Caco-2 (cell line): Measurements from ENCODE around the gene LTB4R. TPM values are rescaled to one million over a fixed set of nuclear protein-coding genes. Genes with fewer than 3 reads are reported as not detected.

Experiments
- BruUV-seq: library from RNA; stranded (reverse); fragments of 400-500 nt; replicated peaks from 2 replicates; lab custom pipeline; 2021; lab: Mats Ljungman, UMichigan
- CTCF ChIA-PET: fragments of 300-600 bp; sonication (Branson Sonifier 250); formaldehyde crosslinking; loops from one replicate; lab custom pipeline; 2022; ENCODE audit warnings: antibody characterized with exemption; lab: Charles Lee
- POLR2A ChIA-PET: fragments of 300-600 bp; sonication (Branson Sonifier 250); formaldehyde crosslinking; loops from one replicate; lab custom pipeline; 2022; ENCODE audit warnings: antibody characterized with exemption; lab: Charles Lee
- DNase-seq, 2 experiments: peaks; one replicate each; pipeline versions ENCODE4 v3.0.0 to v3.0.0-alpha.2; 2020 to 2022
- H3K27me3 ChIP-seq: replicated peaks from 2 replicates; pipeline ENCODE4 v1.6.0; 2011; ENCODE audit warnings: low read length; ENCODE audit not compliant: control insufficient read depth, insufficient read depth
- H3K36me3 ChIP-seq: 2 replicates; pipeline ENCODE4 v1.5.1; 2011; ENCODE audit warnings: low read length; ENCODE audit not compliant: control insufficient read depth, insufficient read depth
- H3K4me1 ChIP-seq: fragments of 250-450 bp; sonication (Bioruptor Pico); 2 replicates; pipeline ENCODE4 v1.5.1; 2020; ENCODE audit warnings: mild to moderate bottlenecking
- H3K4me3 ChIP-seq: 2 replicates; pipeline ENCODE4 v1.5.1; 2011; ENCODE audit warnings: low read depth, mild to moderate bottlenecking, control low read depth, low read length
- H3K9me3 ChIP-seq: fragments of 250-450 bp; sonication (Bioruptor Pico); 2 replicates; pipeline ENCODE4 v1.5.1; 2020; ENCODE audit warnings: mild to moderate bottlenecking, moderate library complexity
- H3K27ac Mint-ChIP-seq: one replicate; pipeline ENCODE4 v1.8.0; 2022; ENCODE audit warnings: mixed read lengths; ENCODE audit not compliant: unreplicated experiment
- H3K27me3 Mint-ChIP-seq: one replicate; pipeline ENCODE4 v1.8.0; 2022; ENCODE audit warnings: mixed read lengths; ENCODE audit not compliant: insufficient read depth, unreplicated experiment
- H3K36me3 Mint-ChIP-seq: one replicate; pipeline ENCODE4 v1.8.0; 2022; ENCODE audit warnings: mild to moderate bottlenecking, mixed read lengths; ENCODE audit not compliant: insufficient read depth, unreplicated experiment
- H3K4me1 Mint-ChIP-seq: one replicate; pipeline ENCODE4 v1.8.0; 2022; ENCODE audit warnings: low read depth, mixed read lengths; ENCODE audit not compliant: unreplicated experiment
- H3K4me3 Mint-ChIP-seq: one replicate; pipeline ENCODE4 v1.8.0; 2022; ENCODE audit warnings: mild to moderate bottlenecking, moderate library complexity, mixed read lengths; ENCODE audit not compliant: unreplicated experiment
- H3K9me3 Mint-ChIP-seq: one replicate; pipeline ENCODE4 v1.8.0; 2022; ENCODE audit warnings: mixed read lengths; ENCODE audit not compliant: unreplicated experiment
- CTCF ChIP-seq, 2 experiments: fragments of 200-600 bp in 1 of 2; IDR thresholded peaks; 1 replicate in 1 of 2; 2 replicates in 1 of 2; pipeline versions ENCODE4 v1.5.1 to v1.8.0; 2011 to 2022; ENCODE audit warnings: antibody characterized with exemption in 1 of 2, control low read depth in 1 of 2, inconsistent platforms in 1 of 2, low read depth in 1 of 2, low read length in 1 of 2, mild to moderate bottlenecking in 1 of 2, moderate library complexity in 1 of 2; ENCODE audit not compliant: insufficient read depth in 1 of 2, severe bottlenecking in 1 of 2, unreplicated experiment in 1 of 2
- intact Hi-C: fragments of 100-400 bp; cut with micrococcal nuclease; formaldehyde crosslinking; loops from one replicate; pipeline ENCODE4 v1.10.0; 2022; ENCODE audit not compliant: unreplicated experiment
- total RNA-seq: library from RNA; stranded (reverse); gene quantifications from 2 replicates; pipeline ENCODE4 v1.2.3, GENCODE V29; 2022

LTB4R gene
- total RNA-seq, 1 experiment from 2014 or later, result 7.8 TPM

GRCh38 chr14:24364841-24365240 lies 53.5 kb downstream of the LTB4R start:
- CTCF ChIA-PET, result interaction anchor here (1.0 to 2.3 kb wide), 5 partner anchors 13 to 72 kb away, joined by 6 to 111 read pairs (median 8); partner anchors contain the start of genes CBLN3 and KHNYN
- no peaks in the 10 kb centered on the region for H3K36me3 Mint-ChIP-seq

GRCh38 chr14:24365600-24366412 lies 54.5 kb downstream of the LTB4R start:
- no peaks in the 10 kb centered on the region for H3K36me3 ChIP-seq
- Mint-ChIP-seq H3K36me3 (no peaks in the 10 kb centered on the region), H3K4me3 (peak overlapping the region; percentile 85), H3K9me3 (no peaks in the 10 kb centered on the region), H3K27ac (peak overlapping the region; percentile 70), H3K4me1 (peaks cover 13% of the 10 kb centered on the region), H3K27me3 (no peaks in the 10 kb centered on the region)
- DNase-seq, result peak; percentile 88 to 89
- CTCF ChIA-PET, result interaction anchor here (0.6 to 2.3 kb wide), 19 partner anchors 14 to 1767 kb away, joined by 3 to 111 read pairs (median 5); partner anchors contain the start of genes CBLN3, KHNYN and SDR39U1
- no peaks in the 10 kb centered on the region for H3K27me3 ChIP-seq
- H3K9me3 ChIP-seq, result no peaks in the 10 kb centered on the region
- POLR2A ChIA-PET, result interaction anchor here (0.8 to 1.6 kb wide), 6 partner anchors 33 to 70 kb away, joined by 3 to 12 read pairs (median 4); partner anchors contain the start of genes CBLN3, KHNYN and NYNRIN
- TF ChIP-seq CTCF (IDR thresholded peaks at IDR 0.05; ENCODE audit: insufficient read depth in 1 of 2, low read depth in 1 of 2, low read length in 1 of 2, severe bottlenecking in 1 of 2, unreplicated experiment in 1 of 2), result peak; percentile 90 to 93
- BruUV-seq, result no TSS peak
- H3K4me1 ChIP-seq, result peaks cover 4% of the 10 kb centered on the region; the same call in 1 of the 2 replicates
- H3K4me3 ChIP-seq, result peak overlapping the region; percentile 67
- intact Hi-C loops, result loop anchor here (1.0 to 2.0 kb wide), 5 partner anchors 27 to 70 kb away; no protein-coding TSS in a partner anchor

More at GRCh38 chr14:24364841-24365240, 53.5 kb downstream of the LTB4R start:
- POLR2A ChIA-PET, result interaction anchor here (1.2 kb wide), 1 partner anchor 65 kb away, joined by 4 read pairs; the partner anchor contains the start of genes CBLN3 and KHNYN
- no TSS peak for BruUV-seq
- DNase-seq, result no peak
- peaks cover 13% of the 10 kb centered on the region for H3K4me1 Mint-ChIP-seq
- Histone ChIP-seq H3K27me3 (no peaks in the 10 kb centered on the region), H3K4me1 (peaks cover 4% of the 10 kb centered on the region; the same call in 1 of the 2 replicates), H3K9me3 (no peaks in the 10 kb centered on the region), H3K4me3 (no peak overlapping the region), H3K36me3 (no peaks in the 10 kb centered on the region)
- H3K4me3 Mint-ChIP-seq, result no peak overlapping the region
- H3K9me3 Mint-ChIP-seq, result no peaks in the 10 kb centered on the region
- no peak overlapping the region for H3K27ac Mint-ChIP-seq
- H3K27me3 Mint-ChIP-seq, result no peaks in the 10 kb centered on the region
- no peak for TF ChIP-seq CTCF (IDR thresholded peaks at IDR 0.05; ENCODE audit: insufficient read depth in 1 of 2, low read depth in 1 of 2, low read length in 1 of 2, severe bottlenecking in 1 of 2, unreplicated experiment in 1 of 2)
- intact Hi-C loops, result loop anchor here (1.0 kb wide), 3 partner anchors 47 to 71 kb away; no protein-coding TSS in a partner anchor

- BruUV-seq, result TSS peak; percentile 75
- H3K36me3 Mint-ChIP-seq, result no peaks in the 10 kb centered on the region
- peak overlapping the region; percentile 71 for H3K27ac Mint-ChIP-seq
- no peaks in the 10 kb centered on the region for H3K9me3 Mint-ChIP-seq
- ChIA-PET POLR2A (interaction anchor here (0.6 to 1.6 kb wide), 5 partner anchors 32 to 71 kb away, joined by 3 to 12 read pairs (median 5); partner anchors contain the start of genes CBLN3, KHNYN and NYNRIN), CTCF (interaction anchor here (0.6 to 2.3 kb wide), 16 partner anchors 33 to 1768 kb away, joined by 3 to 111 read pairs (median 6); partner anchors contain the start of genes CBLN3, KHNYN and SDR39U1)
- H3K4me3 Mint-ChIP-seq, result peak overlapping the region; percentile 85
- Histone ChIP-seq H3K36me3 (no peaks in the 10 kb centered on the region), H3K4me3 (peak overlapping the region; percentile 67), H3K27me3 (no peaks in the 10 kb centered on the region), H3K9me3 (no peaks in the 10 kb centered on the region), H3K4me1 (peaks cover 4% of the 10 kb centered on the region; the same call in 1 of the 2 replicates)
- no peak for DNase-seq
- H3K4me1 Mint-ChIP-seq, result peaks cover 13% of the 10 kb centered on the region
- intact Hi-C loops, result loop anchor here (2.0 kb wide), 2 partner anchors 26 to 34 kb away; no protein-coding TSS in a partner anchor
- no peak for TF ChIP-seq CTCF (IDR thresholded peaks at IDR 0.05; ENCODE audit: insufficient read depth in 1 of 2, low read depth in 1 of 2, low read length in 1 of 2, severe bottlenecking in 1 of 2, unreplicated experiment in 1 of 2)
- no peaks in the 10 kb centered on the region for H3K27me3 Mint-ChIP-seq
Observed at GRCh38 chr14:24366413-24366720, 55.1 kb downstream of the LTB4R start.
